Neural crest cell (in vitro differentiated cells): Measurements from ENCODE around the gene ZNF555. TPM values are rescaled to one million over a fixed set of nuclear protein-coding genes. Genes with fewer than 3 reads are reported as not detected.

ENCODE experiments used
- DNase-seq: peaks from one replicate; pipeline ENCODE4 v3.0.0; 2021; ENCODE audit warnings: low read depth, mixed read lengths, low spot score
- H3K27ac Mint-ChIP-seq: one replicate; pipeline ENCODE4 v1.8.0; 2021; ENCODE audit warnings: mild to moderate bottlenecking, mixed read lengths; ENCODE audit not compliant: unreplicated experiment
- H3K27me3 Mint-ChIP-seq: 2 replicates; pipeline ENCODE4 v1.8.0; 2021; ENCODE audit warnings: low read depth, mild to moderate bottlenecking, mixed read lengths
- H3K36me3 Mint-ChIP-seq: 2 replicates; pipeline ENCODE4 v1.8.0; 2021; ENCODE audit warnings: low read depth, mild to moderate bottlenecking, mixed read lengths
- H3K4me1 Mint-ChIP-seq: 2 replicates; pipeline ENCODE4 v1.8.0; 2021; ENCODE audit warnings: mixed read lengths
- H3K4me3 Mint-ChIP-seq: one replicate; pipeline ENCODE4 v1.8.0; 2021; ENCODE audit warnings: mild to moderate bottlenecking, mixed read lengths
- H3K9me3 Mint-ChIP-seq: 2 replicates; pipeline ENCODE4 v1.8.0; 2021; ENCODE audit warnings: mixed read lengths
- CTCF ChIP-seq: fragments of 200-600 bp; sonication (generic); conservative IDR thresholded peaks from 2 replicates; pipeline ENCODE4 v1.5.0; 2021; ENCODE audit warnings: antibody characterized with exemption, mild to moderate bottlenecking
- total RNA-seq: library from RNA; stranded (reverse); gene quantifications from 2 replicates; pipeline ENCODE4 v1.2.1, GENCODE V29; 2021

The ZNF555 gene
- total RNA-seq, 1 donor from 2014 or later, result 10.5 TPM

- H3K9me3 Mint-ChIP-seq, result no peaks in the 10 kb centered on the region
- H3K4me1 Mint-ChIP-seq, result peaks cover 3% of the 10 kb centered on the region
- TF ChIP-seq CTCF, result no peak
Measured at GRCh38 chr19:2812414-2813234, 28.7 kb upstream of the ZNF555 start.

GRCh38 chr19:2813235-2814160 is 27.8 kb upstream of the ZNF555 start:
- Mint-ChIP-seq H3K4me3 (no peak overlapping the region), H3K27ac (no peak overlapping the region), H3K36me3 (peaks cover 6% of the 10 kb centered on the region), H3K4me1 (peaks cover 3% of the 10 kb centered on the region), H3K9me3 (no peaks in the 10 kb centered on the region), H3K27me3 (no peaks in the 10 kb centered on the region)
- no peak for TF ChIP-seq CTCF
- no peak for DNase-seq

More at GRCh38 chr19:2812414-2813234, 28.7 kb upstream of the ZNF555 start:
- Mint-ChIP-seq H3K36me3 (peaks cover 6% of the 10 kb centered on the region), H3K4me3 (no peak overlapping the region), H3K27ac (no peak overlapping the region), H3K27me3 (no peaks in the 10 kb centered on the region)
- DNase-seq, result no peak

- peak overlapping the region; percentile 49 for H3K4me3 Mint-ChIP-seq
- H3K4me1 Mint-ChIP-seq, result peaks cover 3% of the 10 kb centered on the region
- H3K27ac Mint-ChIP-seq, result no peak overlapping the region
- H3K27me3 Mint-ChIP-seq, result no peaks in the 10 kb centered on the region
- H3K36me3 Mint-ChIP-seq, result peaks cover 3% of the 10 kb centered on the region
- no peaks in the 10 kb centered on the region for H3K9me3 Mint-ChIP-seq
- DNase-seq, result no peak
- TF ChIP-seq CTCF, result no peak
Measured at GRCh38 chr19:2814426-2814825, 26.8 kb upstream of the ZNF555 start.

GRCh38 chr19:2815191-2815614 is 26.1 kb upstream of the ZNF555 start:
- Mint-ChIP-seq H3K27ac (no peak overlapping the region), H3K4me1 (peaks cover 3% of the 10 kb centered on the region), H3K9me3 (no peaks in the 10 kb centered on the region), H3K4me3 (no peak overlapping the region), H3K27me3 (no peaks in the 10 kb centered on the region), H3K36me3 (peaks cover 3% of the 10 kb centered on the region)
- TF ChIP-seq CTCF, result no peak
- DNase-seq, result no peak

GRCh38 chr19:2815923-2816322 is 25.4 kb upstream of the ZNF555 start:
- H3K4me1 Mint-ChIP-seq, result peaks cover 3% of the 10 kb centered on the region
- no peak for TF ChIP-seq CTCF
- no peak overlapping the region for H3K27ac Mint-ChIP-seq
- H3K27me3 Mint-ChIP-seq, result no peaks in the 10 kb centered on the region
- H3K4me3 Mint-ChIP-seq, result no peak overlapping the region
- no peak for DNase-seq
- peaks cover 3% of the 10 kb centered on the region for H3K36me3 Mint-ChIP-seq
- no peaks in the 10 kb centered on the region for H3K9me3 Mint-ChIP-seq
